Frontal cortex (tissue), 4 donors: Measurements from ENCODE around the gene TDRD10. TPM values are rescaled to one million over a fixed set of nuclear protein-coding genes. Genes with fewer than 3 reads are reported as not detected.
A peak's percentile ranks its signal among the peaks of the same experiment; 100 is the strongest.

Experiments used
- DNase-seq, 2 donors: peaks; one replicate each; pipeline ENCODE4 v3.0.0; 2012; ENCODE audit warnings: low spot score in 2 of 2
- FAIRE-seq: peaks from 2 replicates; lab custom pipeline; 2012; peaks lifted over from hg19 to GRCh38; lab: Jason Lieb, UNC
- total RNA-seq: library from RNA; depleted of rRNA; stranded (reverse); fragments of >200 nt; gene quantifications from one replicate; pipeline ENCODE4 v1.2.3, GENCODE V29; 2014
- donor health status: control.
- donor health status: control.
- donor health status: control.

Gene TDRD10
- total RNA-seq, 1 donor from 2014 or later, result 0.41 TPM

DNA sequence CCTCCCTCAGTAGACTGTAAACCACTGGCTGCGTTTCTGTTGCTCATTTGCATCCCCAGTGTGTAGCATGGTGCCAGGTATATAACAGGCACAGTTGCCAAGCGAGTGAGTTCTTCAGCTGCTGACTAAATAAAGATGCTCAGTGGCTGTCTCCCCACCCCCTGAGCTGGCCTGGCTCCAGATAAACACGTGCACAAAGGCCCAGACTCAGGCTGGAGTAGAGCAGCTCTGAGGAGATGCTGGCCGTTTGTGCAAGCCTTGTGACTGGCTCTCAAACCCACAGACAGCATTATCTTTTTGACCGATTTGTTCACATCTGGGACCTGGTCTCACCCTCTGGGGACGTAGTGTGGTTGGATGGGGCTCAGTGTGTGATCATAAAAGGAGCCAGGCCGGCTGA is 72.7 kb downstream of the TDRD10 start:
- FAIRE-seq (no peak), DNase-seq (peak in 1 of 2 donors; percentile 56)

DNA sequence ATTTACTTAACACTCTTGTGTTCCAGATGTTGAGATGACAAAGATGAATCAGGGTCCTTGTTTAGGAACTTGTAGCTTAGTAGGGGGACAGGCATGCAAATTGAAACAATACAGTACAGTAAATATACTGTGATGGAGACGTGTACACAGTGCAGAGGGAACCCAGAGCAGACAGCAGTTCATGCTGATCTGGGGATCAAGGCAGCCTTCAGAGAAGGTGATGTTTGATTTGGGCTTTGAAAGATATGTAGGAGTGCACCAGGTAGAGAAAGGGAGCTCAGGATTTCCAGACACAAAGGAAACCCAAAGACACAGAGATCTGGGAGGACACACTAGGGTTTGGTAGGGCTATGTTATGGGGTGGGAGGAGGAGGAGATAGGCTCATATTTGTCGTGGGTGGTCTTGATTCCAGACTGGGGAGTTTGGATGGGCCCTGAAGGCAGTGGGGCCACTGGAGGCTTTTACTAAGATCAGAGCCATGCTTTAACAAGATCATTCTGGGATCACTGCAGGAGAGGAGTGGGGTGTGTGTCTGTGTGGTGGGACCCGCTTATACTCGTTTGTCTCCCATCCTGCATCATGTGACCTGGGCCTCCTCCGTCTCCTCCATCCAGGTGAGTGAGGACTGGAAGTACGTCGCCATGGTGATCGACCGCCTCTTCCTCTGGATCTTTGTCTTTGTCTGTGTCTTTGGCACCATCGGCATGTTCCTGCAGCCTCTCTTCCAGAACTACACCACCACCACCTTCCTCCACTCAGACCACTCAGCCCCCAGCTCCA is 73.3 kb downstream of the TDRD10 start:
- DNase-seq (no peak), FAIRE-seq (no peak)

DNA sequence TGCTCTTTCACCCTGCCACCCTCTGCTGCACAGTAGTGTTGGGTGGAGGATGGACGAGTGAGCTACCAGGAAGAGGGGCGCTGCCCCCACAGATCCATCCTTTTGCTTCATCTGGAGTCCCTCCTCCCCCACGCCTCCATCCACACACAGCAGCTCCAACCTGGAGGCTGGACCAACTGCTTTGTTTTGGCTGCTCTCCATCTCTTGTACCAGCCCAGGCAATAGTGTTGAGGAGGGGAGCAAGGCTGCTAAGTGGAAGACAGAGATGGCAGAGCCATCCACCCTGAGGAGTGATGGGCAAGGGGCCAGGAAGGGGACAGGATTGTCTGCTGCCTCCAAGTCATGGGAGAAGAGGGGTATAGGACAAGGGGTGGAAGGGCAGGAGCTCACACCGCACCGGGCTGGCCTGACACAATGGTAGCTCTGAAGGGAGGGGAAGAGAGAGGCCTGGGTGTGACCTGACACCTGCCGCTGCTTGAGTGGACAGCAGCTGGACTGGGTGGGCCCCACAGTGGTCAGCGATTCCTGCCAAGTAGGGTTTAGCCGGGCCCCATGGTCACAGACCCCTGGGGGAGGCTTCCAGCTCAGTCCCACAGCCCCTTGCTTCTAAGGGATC is 74.0 kb downstream of the TDRD10 start:
- FAIRE-seq, result no peak
- no peak for DNase-seq

DNA sequence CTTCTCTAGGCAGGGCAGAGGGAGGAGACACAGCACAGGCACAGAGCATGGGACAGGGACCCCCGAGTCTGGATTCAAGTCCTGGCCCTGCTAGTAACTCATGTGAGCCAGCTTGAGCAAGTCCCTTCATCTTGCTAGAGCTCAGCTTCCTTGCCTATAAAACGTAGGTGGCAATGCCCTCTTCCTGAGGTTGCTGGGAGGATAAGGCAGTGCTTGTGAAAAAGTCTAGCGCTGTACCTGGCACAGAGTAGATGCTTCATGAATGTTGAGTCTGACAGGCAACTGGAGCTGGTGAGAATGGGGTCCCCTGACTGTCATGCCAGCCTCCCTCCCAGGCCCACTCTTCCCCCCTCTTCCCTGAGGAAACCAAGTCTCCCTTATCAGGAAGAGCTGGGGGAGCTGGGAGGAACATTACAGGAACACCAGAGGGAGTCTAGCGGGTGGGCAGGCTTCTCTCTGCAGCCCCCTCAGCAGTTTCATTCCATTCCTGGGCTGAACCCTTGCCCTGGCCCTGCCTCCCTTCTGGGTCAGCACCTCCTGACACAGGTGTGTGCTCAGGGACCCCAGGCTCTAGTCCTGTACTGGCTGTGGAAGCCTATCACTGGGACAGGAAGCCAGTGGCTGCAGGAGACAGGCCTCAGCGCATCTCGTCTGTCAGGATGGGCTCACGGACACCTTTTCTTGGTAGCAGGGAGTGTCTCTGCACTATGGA is 75.5 kb downstream of the TDRD10 start:
- DNase-seq (no peak), FAIRE-seq (no peak)

DNA sequence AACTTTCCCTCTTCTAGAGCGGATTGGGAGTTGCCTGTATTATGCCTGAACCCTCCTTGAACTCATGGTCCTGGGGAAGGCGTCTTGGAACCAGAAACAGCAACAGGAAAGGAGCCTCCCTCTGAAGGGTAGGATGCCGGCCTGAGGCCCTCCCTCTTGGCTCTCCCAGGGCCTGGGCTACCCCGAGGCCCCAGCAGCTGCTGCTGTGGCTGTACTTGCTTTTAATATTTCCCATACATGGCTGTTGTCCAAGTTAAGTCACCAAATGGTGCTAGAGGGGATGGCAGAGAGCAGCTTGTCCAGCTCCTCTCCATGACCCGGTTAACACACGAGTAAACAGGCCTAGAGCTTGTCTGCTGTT is 76.0 kb downstream of the TDRD10 start:
- DNase-seq (no peak), FAIRE-seq (no peak)

DNA sequence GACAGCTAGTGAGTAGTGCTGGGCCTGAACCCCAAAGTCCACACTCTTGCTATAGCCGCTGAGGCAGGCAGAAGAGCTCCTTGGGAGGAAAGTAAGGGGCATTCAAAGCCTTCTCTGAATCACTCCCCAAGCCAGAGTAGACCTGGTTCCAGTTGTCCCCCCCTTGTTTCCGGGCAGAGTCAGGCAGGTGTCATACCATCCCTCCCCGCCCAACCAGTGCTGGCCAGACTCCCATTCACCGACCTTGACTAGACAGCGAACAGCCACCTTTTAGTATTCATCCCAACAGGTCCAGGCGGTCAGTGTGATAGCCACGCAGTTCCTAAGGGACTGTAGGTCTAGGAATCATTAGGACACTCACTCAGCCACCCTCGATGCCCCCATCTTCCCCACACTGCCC is 77.4 kb downstream of the TDRD10 start:
- DNase-seq, result no peak
- no peak for FAIRE-seq

DNA sequence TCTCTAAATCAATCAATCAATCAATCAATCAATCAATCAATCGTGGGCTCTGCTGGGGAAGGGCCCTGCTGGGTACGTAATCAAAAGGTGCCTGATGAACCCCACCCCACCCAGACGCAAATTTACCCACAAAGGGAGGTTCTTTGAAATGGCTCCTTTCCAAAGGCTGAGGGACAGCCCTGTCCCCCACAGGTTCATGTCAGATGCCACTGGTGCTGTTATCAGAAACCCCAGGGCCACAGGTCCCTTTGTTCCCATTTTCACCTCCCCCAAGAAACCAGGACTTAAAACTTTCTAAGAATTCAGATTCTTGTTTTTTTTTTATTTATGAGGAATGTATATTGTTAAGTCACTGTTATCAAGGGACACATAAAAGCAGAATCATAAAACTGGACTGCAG is 79.7 kb downstream of the TDRD10 start:
- DNase-seq (no peak), FAIRE-seq (no peak)

DNA sequence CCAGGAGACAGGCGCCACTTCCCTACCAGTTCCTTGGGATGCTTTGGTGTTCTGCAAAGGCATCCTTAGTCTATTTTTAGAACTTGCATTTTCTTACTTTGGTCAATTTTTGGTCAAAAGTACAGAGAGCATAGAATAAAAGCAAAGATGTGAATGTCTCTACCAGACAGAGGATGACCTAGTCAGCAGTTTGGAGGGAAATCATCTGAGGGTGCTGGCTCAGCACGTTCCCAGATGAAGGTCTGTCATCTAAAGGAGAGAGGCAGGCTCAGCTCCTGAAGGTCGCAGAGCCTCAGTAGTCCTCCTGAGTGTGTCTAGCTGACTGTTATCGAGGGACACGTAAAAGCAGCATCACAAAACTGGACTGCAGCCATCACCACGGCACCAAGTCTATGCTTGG is 80.9 kb downstream of the TDRD10 start:
- DNase-seq (no peak), FAIRE-seq (no peak)

DNA sequence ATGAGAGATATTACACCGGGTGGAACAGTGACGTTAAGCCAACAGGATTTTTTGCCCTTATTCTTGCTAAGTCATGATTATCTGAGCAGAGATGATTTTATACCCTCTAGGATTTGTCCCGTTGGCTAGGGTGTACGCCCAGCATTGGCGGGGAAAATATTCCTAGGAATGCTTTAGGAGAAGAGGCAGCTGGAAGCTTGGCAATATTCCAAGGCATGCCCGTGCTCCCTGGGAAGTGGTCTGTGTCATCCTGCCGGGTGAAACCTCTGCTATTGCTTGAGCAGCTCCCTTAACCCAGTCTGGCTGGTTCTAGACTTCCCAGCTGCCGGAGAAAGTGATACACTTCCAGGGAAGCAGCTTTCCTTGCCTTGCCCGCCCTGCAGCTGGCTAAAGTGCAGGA is 81.8 kb downstream of the TDRD10 start:
- DNase-seq (no peak), FAIRE-seq (no peak)

DNA sequence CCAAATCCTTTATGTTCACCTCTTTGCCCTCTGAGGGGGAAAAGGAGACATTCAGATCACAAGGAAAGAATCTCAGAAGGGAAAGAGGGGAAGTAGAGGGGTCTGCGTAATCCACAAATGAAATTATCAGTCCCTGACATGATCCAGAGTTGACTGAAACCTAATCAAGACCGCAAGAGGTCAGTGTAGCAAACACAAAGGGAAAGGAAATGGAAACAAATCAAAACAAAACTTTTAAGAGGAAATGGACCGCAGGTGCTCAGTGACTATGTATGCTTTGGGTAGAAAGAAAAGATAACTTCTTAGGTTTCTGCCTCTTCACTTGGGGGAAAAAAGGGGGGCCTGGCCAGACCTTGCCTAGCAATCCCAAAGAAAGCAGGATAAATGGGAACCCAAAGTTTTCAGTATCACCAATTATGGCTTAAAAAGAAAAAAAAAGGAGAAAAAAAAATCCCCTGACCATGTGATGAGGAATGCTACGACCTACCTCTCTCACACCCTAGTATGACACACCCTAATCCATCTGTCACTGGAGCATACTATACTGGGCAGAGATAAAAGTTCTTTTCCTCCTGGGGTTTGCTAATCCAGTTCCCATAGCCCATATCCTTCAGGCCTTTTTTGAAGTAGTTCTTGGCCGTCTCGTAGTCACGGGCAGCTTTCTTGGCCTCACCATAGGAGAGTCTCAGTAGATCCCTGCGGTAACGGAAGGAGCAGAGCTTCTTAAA is 82.4 kb downstream of the TDRD10 start:
- FAIRE-seq (no peak), DNase-seq (no peak)

DNA sequence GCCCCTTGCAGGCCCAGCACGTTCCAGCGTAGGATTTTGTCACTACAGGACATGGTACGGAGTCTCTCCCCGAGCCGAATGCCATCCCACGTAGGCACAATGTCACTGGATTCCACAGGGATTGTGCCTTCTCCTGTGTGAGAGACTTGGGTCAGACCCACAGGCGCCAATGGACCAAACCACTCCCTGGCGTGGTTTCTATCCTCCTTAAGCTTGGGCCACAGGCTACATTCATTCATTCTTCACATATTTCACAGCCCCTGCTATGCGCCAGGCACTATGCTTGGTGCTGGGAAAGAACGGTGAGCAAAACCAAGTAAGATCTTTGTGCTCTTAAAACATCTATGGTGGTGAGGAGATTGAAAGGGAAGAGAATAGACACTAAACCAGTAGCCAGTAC is 84.2 kb downstream of the TDRD10 start:
- no peak for FAIRE-seq
- no peak for DNase-seq

DNA sequence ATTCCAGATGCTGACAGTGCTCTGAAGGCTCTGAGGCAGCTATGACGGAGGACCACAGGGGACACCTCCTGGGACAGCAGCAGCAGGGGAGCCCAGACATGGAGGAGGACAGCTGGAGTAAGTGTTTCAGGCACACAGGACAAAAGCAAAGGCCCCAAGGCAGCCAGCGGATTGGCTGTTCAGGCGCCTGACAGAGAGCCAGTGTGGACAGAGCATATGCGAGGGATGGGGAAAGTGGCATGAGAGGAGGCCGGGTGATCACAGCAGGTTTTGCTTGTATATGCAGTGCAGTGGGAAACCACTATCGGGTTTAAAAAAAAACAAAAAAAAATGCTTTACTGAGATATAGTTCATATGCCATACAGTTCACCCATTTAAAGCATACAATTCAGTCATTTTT is 84.6 kb downstream of the TDRD10 start:
- DNase-seq (no peak), FAIRE-seq (no peak)

DNA sequence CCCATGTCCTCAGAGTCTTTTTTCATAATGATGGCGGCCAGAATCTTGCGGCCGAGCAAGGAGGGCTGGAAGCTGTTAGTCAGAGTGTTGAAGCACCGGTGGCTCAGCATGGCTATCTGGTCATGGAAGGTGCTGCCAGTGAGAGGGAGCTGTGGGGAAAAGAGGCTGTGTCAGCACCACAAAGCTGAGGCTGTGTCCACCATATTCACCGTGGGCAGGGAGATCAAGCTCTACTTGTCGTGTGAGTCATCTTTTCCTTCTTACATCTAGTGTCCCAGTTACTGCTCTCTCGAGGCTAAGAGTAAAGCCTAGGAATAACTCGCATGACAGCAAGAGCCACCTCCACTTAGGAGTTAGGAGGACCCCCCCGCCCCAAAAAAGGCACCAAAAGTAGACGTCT is 87.8 kb downstream of the TDRD10 start:
- FAIRE-seq (no peak), DNase-seq (no peak)

DNA sequence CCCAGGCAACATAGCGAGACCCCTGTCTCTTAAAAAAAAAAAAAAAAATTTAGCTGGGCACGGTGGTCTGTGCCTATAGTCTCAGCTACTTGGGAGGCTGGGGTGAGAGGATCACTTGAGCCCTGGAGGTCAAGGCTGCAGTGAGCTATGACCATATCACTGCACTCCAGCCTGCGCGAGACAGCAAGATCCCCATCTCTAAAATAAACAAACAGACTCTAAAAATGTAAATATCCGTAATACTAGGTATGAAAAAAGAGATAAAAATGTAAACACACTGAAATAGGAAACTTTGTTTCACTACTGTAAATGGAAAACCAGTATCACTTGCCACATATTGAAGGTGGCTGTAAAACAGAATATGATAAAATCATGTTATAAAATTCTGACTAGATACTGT is 88.7 kb downstream of the TDRD10 start:
- FAIRE-seq, result no peak
- no peak for DNase-seq

DNA sequence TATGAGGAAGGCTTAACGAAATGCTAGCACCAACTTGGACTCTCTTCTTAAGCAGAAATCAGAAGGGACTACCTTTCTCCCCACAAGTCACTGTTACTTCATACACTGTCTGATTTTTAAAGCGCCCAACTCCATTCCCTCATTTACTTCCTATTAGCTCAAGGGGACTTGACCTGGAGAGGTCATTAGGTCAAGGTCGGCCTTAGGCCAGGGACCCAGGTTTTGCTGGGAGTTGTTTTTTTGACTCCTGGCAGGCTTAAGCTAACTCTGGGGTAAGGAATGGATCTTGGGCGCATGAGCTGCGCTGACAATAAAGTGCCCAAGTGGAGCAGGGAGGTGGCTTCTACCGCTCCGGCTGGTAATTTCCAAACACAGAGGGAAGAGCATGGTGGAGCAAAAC is 89.2 kb downstream of the TDRD10 start:
- FAIRE-seq, result no peak

DNA sequence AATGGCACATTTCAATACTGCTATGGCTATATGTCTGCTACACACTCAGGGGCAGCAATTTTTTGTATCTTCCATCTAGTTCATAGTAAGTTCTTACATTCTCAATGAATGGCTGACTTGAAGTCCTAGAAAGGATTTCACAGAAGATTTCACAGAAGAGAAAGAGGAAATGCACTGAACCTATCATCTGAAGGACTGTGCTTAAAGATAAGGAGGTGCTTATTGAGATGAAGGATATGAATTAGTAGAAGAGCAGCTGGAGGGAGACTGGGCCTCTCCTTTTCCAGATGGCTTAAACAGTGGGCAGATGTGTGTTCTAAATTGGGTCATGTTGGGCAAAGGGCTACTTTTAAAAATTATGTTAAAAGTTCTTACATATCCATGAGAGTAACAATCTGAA is 91.4 kb downstream of the TDRD10 start:
- no peak for FAIRE-seq
- no peak for DNase-seq

More for the DNA sequence above, 89.2 kb downstream of the TDRD10 start:
- no peak for DNase-seq

DNA sequence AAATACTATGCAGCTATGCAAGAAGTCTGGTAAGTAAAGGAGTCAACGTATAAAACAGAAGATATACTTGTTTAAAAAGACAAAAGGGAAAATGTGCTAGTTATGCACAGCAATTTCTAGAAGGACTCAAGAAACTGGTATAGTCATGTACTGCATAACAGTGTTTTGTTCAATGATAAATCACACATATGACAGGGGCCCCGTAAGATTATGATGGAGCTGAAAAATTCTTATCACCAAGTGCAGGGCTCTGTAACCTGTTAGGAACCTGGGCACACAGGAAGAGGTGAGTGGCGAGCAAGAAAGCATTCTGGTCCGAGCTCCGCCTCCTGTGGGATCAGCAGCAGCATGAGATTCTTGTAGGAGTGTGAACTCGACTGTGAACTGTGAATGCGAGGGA is 92.8 kb downstream of the TDRD10 start:
- DNase-seq (no peak), FAIRE-seq (no peak)

DNA sequence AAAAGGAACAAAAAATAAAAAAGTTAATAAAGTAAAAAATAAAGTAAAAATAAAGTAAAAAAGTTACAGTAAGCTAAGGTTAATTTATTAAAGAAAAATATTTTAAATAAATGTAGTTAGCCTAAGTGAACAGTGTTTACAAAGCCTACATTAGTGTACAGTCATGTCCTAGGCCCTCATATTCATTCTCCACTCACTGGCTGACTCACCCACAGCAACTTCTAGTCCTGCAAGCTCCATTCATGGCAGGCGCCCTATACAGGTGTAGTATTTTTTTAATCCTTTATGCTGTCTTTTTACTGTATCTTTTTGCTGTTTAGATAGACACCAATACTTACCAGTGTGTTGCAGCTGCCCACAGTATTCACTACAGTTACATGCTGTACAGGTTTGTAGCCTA is 93.6 kb downstream of the TDRD10 start:
- DNase-seq (no peak), FAIRE-seq (no peak)
